ENCODE data around the gene FHL5.

Gene FHL5

GRCh38 chr6:96562886-96563285 lies at the start of gene FHL5:
FHL5 (plus strand) TSS chr6:96563128; CDS start chr6:96603614, 40,486 bp downstream.
- DNase-seq = no peak
- H3K27ac ChIP-seq = no peak within 1 kb of the TSS
- no peaks in the 10 kb centered on the region for H3K27me3 ChIP-seq (replicated peaks)
- in situ Hi-C loops (cut with HindIII; ENCODE audit: low pct_ligation_motif_present, low sequenced_read_pairs) = no loop called here
- H3K36me3 ChIP-seq (replicated peaks) = no peaks in the 10 kb centered on the region
- no peak for TF ChIP-seq CTCF (IDR thresholded peaks at IDR 0.05; ENCODE audit: low read depth, low read length, missing control alignments)
- H3K4me3 ChIP-seq (ENCODE audit: low read depth, low read length) = no peak within 1 kb of the TSS

- H3K27ac ChIP-seq = no peak overlapping the region
- peak; percentile 56 for DNase-seq
Observed at GRCh38 chr6:96520171-96521115, 42.5 kb upstream of the FHL5 start.

GRCh38 chr6:96521306-96521643 lies 41.7 kb upstream of the FHL5 start:
- H3K36me3 ChIP-seq (replicated peaks) = peaks cover 2% of the 10 kb centered on the region
- in situ Hi-C loops (cut with HindIII; ENCODE audit: low pct_ligation_motif_present, low sequenced_read_pairs) = no loop called here

More at GRCh38 chr6:96520171-96521115, 42.5 kb upstream of the FHL5 start:
- TF ChIP-seq CTCF (IDR thresholded peaks at IDR 0.05; ENCODE audit: low read depth, low read length, missing control alignments) = no peak
- H3K27me3 ChIP-seq (replicated peaks) = no peaks in the 10 kb centered on the region
- in situ Hi-C loops (cut with HindIII; ENCODE audit: low pct_ligation_motif_present, low sequenced_read_pairs) = no loop called here
- no peaks in the 10 kb centered on the region for H3K36me3 ChIP-seq (replicated peaks)
- H3K4me3 ChIP-seq (ENCODE audit: low read depth, low read length) = peak overlapping the region; percentile 79

GRCh38 chr6:96521644-96522464 lies 41.1 kb upstream of the FHL5 start, which contains the start of gene UFL1:
UFL1 (plus strand) TSS chr6:96521806; CDS start chr6:96521874, 68 bp downstream.
- DNase-seq = peak; percentile 91
- no peaks in the 10 kb centered on the region for H3K27me3 ChIP-seq (replicated peaks)
- H3K36me3 ChIP-seq (replicated peaks) = peaks cover 2% of the 10 kb centered on the region
- in situ Hi-C loops (cut with HindIII; ENCODE audit: low pct_ligation_motif_present, low sequenced_read_pairs) = no loop called here
- TF ChIP-seq CTCF (IDR thresholded peaks at IDR 0.05; ENCODE audit: low read depth, low read length, missing control alignments) = no peak
- peak within 1 kb of the TSS; percentile 79 for H3K4me3 ChIP-seq (ENCODE audit: low read depth, low read length)
- peak within 1 kb of the TSS; percentile 94 for H3K27ac ChIP-seq

More at GRCh38 chr6:96521306-96521643, 41.7 kb upstream of the FHL5 start:
- no peak for DNase-seq
- Histone ChIP-seq H3K27me3 (replicated peaks) (no peaks in the 10 kb centered on the region), H3K27ac (peak overlapping the region; percentile 94), H3K4me3 (ENCODE audit: low read depth, low read length) (peak overlapping the region; percentile 79)
- TF ChIP-seq CTCF (IDR thresholded peaks at IDR 0.05; ENCODE audit: low read depth, low read length, missing control alignments) = no peak

- peak; percentile 6 for DNase-seq
- H3K27me3 ChIP-seq (replicated peaks) = no peaks in the 10 kb centered on the region
Observed at GRCh38 chr6:96522465-96523009, 40.4 kb upstream of the FHL5 start.

More at GRCh38 chr6:96522465-96523009, 40.4 kb upstream of the FHL5 start:
- Histone ChIP-seq H3K36me3 (replicated peaks) (peaks cover 2% of the 10 kb centered on the region), H3K4me3 (ENCODE audit: low read depth, low read length) (peak overlapping the region; percentile 79), H3K27ac (peak overlapping the region; percentile 94)
- in situ Hi-C loops (cut with HindIII; ENCODE audit: low pct_ligation_motif_present, low sequenced_read_pairs) = no loop called here
- TF ChIP-seq CTCF (IDR thresholded peaks at IDR 0.05; ENCODE audit: low read depth, low read length, missing control alignments) = no peak

All from brain microvascular endothelial cell (primary cell).